Measurements from ENCODE around the gene LRRC61.

DNA sequence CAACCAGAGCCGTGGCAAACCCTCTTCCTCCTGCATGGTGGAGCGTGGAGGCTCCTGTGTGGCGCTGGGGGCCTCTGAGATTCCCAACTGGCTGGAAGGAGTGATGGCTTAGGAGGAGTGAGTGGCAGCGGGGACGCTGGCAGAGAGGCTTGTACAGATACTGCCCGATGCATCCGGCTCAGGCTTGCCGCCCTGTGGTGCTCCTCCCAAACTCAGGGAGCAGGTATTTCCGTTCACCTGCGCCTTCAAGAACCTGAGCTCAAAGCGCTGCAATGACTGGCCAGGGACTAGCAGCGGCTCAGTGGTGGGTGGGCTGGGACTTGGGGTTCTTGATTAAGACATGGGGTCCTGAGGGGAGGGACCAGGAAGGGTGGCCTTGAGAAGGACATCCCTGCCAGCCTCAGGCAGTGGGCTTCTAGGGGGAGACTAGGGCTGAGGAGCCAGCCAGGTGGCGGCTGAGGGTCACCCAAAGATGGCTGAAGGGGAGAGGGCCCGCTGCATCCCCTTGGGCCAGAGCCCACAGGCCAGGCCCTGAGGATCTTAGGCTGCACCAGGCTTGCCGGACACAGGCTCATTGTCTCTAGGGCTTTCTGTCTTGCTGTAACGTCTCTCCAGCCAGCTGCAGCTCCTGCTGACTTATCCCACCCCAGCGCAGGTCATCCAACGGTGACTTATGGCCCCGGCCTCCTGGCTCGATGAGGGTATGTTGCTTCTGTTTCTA, 59.1 kb downstream of the LRRC61 start:
- TF ChIP-seq, protein P1, sequence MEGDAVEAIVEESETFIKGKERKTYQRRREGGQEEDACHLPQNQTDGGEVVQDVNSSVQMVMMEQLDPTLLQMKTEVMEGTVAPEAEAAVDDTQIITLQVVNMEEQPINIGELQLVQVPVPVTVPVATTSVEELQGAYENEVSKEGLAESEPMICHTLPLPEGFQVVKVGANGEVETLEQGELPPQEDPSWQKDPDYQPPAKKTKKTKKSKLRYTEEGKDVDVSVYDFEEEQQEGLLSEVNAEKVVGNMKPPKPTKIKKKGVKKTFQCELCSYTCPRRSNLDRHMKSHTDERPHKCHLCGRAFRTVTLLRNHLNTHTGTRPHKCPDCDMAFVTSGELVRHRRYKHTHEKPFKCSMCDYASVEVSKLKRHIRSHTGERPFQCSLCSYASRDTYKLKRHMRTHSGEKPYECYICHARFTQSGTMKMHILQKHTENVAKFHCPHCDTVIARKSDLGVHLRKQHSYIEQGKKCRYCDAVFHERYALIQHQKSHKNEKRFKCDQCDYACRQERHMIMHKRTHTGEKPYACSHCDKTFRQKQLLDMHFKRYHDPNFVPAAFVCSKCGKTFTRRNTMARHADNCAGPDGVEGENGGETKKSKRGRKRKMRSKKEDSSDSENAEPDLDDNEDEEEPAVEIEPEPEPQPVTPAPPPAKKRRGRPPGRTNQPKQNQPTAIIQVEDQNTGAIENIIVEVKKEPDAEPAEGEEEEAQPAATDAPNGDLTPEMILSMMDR (IDR thresholded peaks at IDR 0.05) = no peak
- no peak for TF ChIP-seq POLR2A (IDR thresholded peaks at IDR 0.05)
